Natural killer cell treated with Interleukin-12 subunit alpha and Interleukin-12 subunit beta and Interleukin-15 and Interleukin-18, amount 100 ng/mL, for 72 hours (primary cell): ENCODE results near the gene USP8. TPM values are rescaled to one million over a fixed set of nuclear protein-coding genes. Genes with fewer than 3 reads are reported as not detected.
"Not testable (repeated sequence)": the region's sequence is repeated elsewhere in the genome, so short reads cannot be mapped to it uniquely, and the experiment has no call there.

Source experiments
- ATAC-seq, 2 donors: fragments of 150-1000 bp; cut with Tn5 transposase in 1 of 2; sonication (Bioruptor Pico), chemical (Tn5 transposase) in 1 of 2; 2 replicates each; pipeline ENCODE4 v1.10.0; 2021
- DNase-seq: peaks from one replicate; pipeline ENCODE4 v3.0.0; 2022; ENCODE audit warnings: low spot score
- H3K27ac Mint-ChIP-seq, 2 donors: 1 replicate in 1 of 2; 2 replicates in 1 of 2; pipeline ENCODE4 v1.8.0; 2022; ENCODE audit warnings: mixed read lengths in 2 of 2, mild to moderate bottlenecking in 1 of 2, moderate library complexity in 1 of 2
- H3K27me3 Mint-ChIP-seq, 2 donors: 1 replicate in 1 of 2; 2 replicates in 1 of 2; pipeline ENCODE4 v1.8.0; 2022; ENCODE audit warnings: mixed read lengths in 2 of 2
- H3K36me3 Mint-ChIP-seq: one replicate; pipeline ENCODE4 v1.8.0; 2022; ENCODE audit warnings: mixed read lengths
- H3K4me1 Mint-ChIP-seq, 2 donors: 1 replicate in 1 of 2; 2 replicates in 1 of 2; pipeline ENCODE4 v1.8.0; 2022; ENCODE audit warnings: low read depth in 2 of 2, mixed read lengths in 2 of 2, mild to moderate bottlenecking in 1 of 2
- H3K4me3 Mint-ChIP-seq: one replicate; pipeline ENCODE4 v1.8.0; 2022; ENCODE audit warnings: mixed read lengths
- H3K9me3 Mint-ChIP-seq: 2 replicates; pipeline ENCODE4 v1.8.0; 2022; ENCODE audit warnings: mixed read lengths
- total RNA-seq, 2 donors: library from RNA; stranded (reverse); gene quantifications; one replicate each; pipeline ENCODE4 v1.2.3, GENCODE V29; 2022

Gene USP8
- total RNA-seq, 2 donors from 2014 or later = 61.1 to 72.0 TPM

- no peak overlapping the region for H3K27ac Mint-ChIP-seq
- H3K4me3 Mint-ChIP-seq = no peak overlapping the region
- H3K4me1 Mint-ChIP-seq = peaks cover 8 to 9% of the 10 kb centered on the region in 2 donors
- no peak for DNase-seq
- H3K27me3 Mint-ChIP-seq = no peaks in the 10 kb centered on the region
- H3K9me3 Mint-ChIP-seq = no peaks in the 10 kb centered on the region
- ATAC-seq = no peak
- H3K36me3 Mint-ChIP-seq = peaks cover 26% of the 10 kb centered on the region
Observed at GRCh38 chr15:50476143-50476542, 51.9 kb downstream of the USP8 start.

GRCh38 chr15:50484781-50485180 is 60.6 kb downstream of the USP8 start:
- DNase-seq (no peak), ATAC-seq (no peak)
- H3K9me3 Mint-ChIP-seq = no peaks in the 10 kb centered on the region
- peaks cover 31% of the 10 kb centered on the region for H3K36me3 Mint-ChIP-seq
- H3K4me1 Mint-ChIP-seq = peaks cover 23 to 26% of the 10 kb centered on the region in 2 donors
- no peaks in the 10 kb centered on the region for H3K27me3 Mint-ChIP-seq
- H3K4me3 Mint-ChIP-seq = no peak overlapping the region
- no peak overlapping the region for H3K27ac Mint-ChIP-seq

GRCh38 chr15:50485389-50485788 is 61.2 kb downstream of the USP8 start:
- H3K4me1 Mint-ChIP-seq = peaks cover 23 to 25% of the 10 kb centered on the region in 2 donors
- ATAC-seq = no peak
- peaks cover 33% of the 10 kb centered on the region for H3K36me3 Mint-ChIP-seq
- H3K27me3 Mint-ChIP-seq = no peaks in the 10 kb centered on the region
- H3K27ac Mint-ChIP-seq = no peak overlapping the region
- H3K9me3 Mint-ChIP-seq = no peaks in the 10 kb centered on the region
- DNase-seq = no peak
- no peak overlapping the region for H3K4me3 Mint-ChIP-seq

GRCh38 chr15:50487287-50487686 is 63.1 kb downstream of the USP8 start:
- peaks cover 12 to 13% of the 10 kb centered on the region in 2 donors for H3K4me1 Mint-ChIP-seq
- no peaks in the 10 kb centered on the region for H3K9me3 Mint-ChIP-seq
- H3K36me3 Mint-ChIP-seq = peaks cover 19% of the 10 kb centered on the region
- DNase-seq = no peak
- ATAC-seq = peak; percentile 71 to 93
- H3K4me3 Mint-ChIP-seq = no peak overlapping the region
- peak overlapping the region; percentile 36 to 79 for H3K27ac Mint-ChIP-seq
- H3K27me3 Mint-ChIP-seq = no peaks in the 10 kb centered on the region

GRCh38 chr15:50493625-50494024 is 69.4 kb downstream of the USP8 start:
- Mint-ChIP-seq H3K36me3 (peaks cover 17% of the 10 kb centered on the region), H3K9me3 (no peaks in the 10 kb centered on the region)

GRCh38 chr15:50494547-50494946 is 70.3 kb downstream of the USP8 start:
- not testable (repeated sequence) for H3K4me3 Mint-ChIP-seq, H3K27me3 Mint-ChIP-seq, H3K27ac Mint-ChIP-seq, ATAC-seq, H3K9me3 Mint-ChIP-seq, H3K4me1 Mint-ChIP-seq, DNase-seq
- H3K36me3 Mint-ChIP-seq = peaks cover 17% of the 10 kb centered on the region

More at GRCh38 chr15:50493625-50494024, 69.4 kb downstream of the USP8 start:
- DNase-seq (no peak), ATAC-seq (no peak)
- Mint-ChIP-seq H3K27me3 (no peaks in the 10 kb centered on the region), H3K4me1 (no peaks in the 10 kb centered on the region), H3K4me3 (no peak overlapping the region), H3K27ac (no peak overlapping the region)

GRCh38 chr15:50496692-50497091 is 72.5 kb downstream of the USP8 start:
- DNase-seq (no peak), ATAC-seq (no peak)
- Mint-ChIP-seq H3K27me3 (no peaks in the 10 kb centered on the region), H3K9me3 (no peaks in the 10 kb centered on the region), H3K4me3 (no peak overlapping the region), H3K27ac (no peak overlapping the region), H3K36me3 (peaks cover 17% of the 10 kb centered on the region), H3K4me1 (no peaks in the 10 kb centered on the region)

GRCh38 chr15:50500352-50500751 is 76.1 kb downstream of the USP8 start:
- no peaks in the 10 kb centered on the region for H3K27me3 Mint-ChIP-seq
- H3K4me3 Mint-ChIP-seq = no peak overlapping the region
- no peak overlapping the region for H3K27ac Mint-ChIP-seq
- DNase-seq = no peak
- peaks cover 0 to 2% of the 10 kb centered on the region in 2 donors for H3K4me1 Mint-ChIP-seq
- H3K9me3 Mint-ChIP-seq = no peaks in the 10 kb centered on the region
- ATAC-seq = no peak
- peaks cover 11% of the 10 kb centered on the region for H3K36me3 Mint-ChIP-seq

GRCh38 chr15:50501815-50502214 is 77.6 kb downstream of the USP8 start:
- Mint-ChIP-seq H3K4me3 (no peak overlapping the region), H3K27ac (no peak overlapping the region), H3K27me3 (no peaks in the 10 kb centered on the region), H3K36me3 (peaks cover 9% of the 10 kb centered on the region), H3K9me3 (no peaks in the 10 kb centered on the region), H3K4me1 (peaks cover 0 to 2% of the 10 kb centered on the region in 2 donors)
- DNase-seq (no peak), ATAC-seq (no peak)

- Mint-ChIP-seq H3K36me3 (peaks cover 6% of the 10 kb centered on the region), H3K27me3 (no peaks in the 10 kb centered on the region), H3K4me1 (peaks cover 0 to 2% of the 10 kb centered on the region in 2 donors), H3K27ac (no peak overlapping the region), H3K4me3 (no peak overlapping the region), H3K9me3 (no peaks in the 10 kb centered on the region)
- no peak for DNase-seq
- no peak for ATAC-seq
Observed at GRCh38 chr15:50503144-50503543, 78.9 kb downstream of the USP8 start.

- H3K27ac Mint-ChIP-seq, H3K9me3 Mint-ChIP-seq, ATAC-seq, H3K27me3 Mint-ChIP-seq, H3K4me1 Mint-ChIP-seq, H3K36me3 Mint-ChIP-seq, DNase-seq, H3K4me3 Mint-ChIP-seq: not testable (repeated sequence)
Observed at GRCh38 chr15:50505656-50506055, 81.5 kb downstream of the USP8 start.

GRCh38 chr15:50506121-50506520 is 81.9 kb downstream of the USP8 start:
- H3K4me3 Mint-ChIP-seq = no peak overlapping the region
- no peaks in the 10 kb centered on the region for H3K36me3 Mint-ChIP-seq
- H3K27me3 Mint-ChIP-seq = no peaks in the 10 kb centered on the region
- ATAC-seq = no peak
- H3K4me1 Mint-ChIP-seq = peaks cover 0 to 2% of the 10 kb centered on the region in 2 donors
- no peaks in the 10 kb centered on the region for H3K9me3 Mint-ChIP-seq
- H3K27ac Mint-ChIP-seq = no peak overlapping the region
- no peak for DNase-seq

GRCh38 chr15:50513001-50513400 is 88.8 kb downstream of the USP8 start:
- ATAC-seq (no peak), DNase-seq (no peak)
- Mint-ChIP-seq H3K4me1 (no peaks in the 10 kb centered on the region), H3K4me3 (no peak overlapping the region), H3K9me3 (no peaks in the 10 kb centered on the region), H3K36me3 (no peaks in the 10 kb centered on the region), H3K27me3 (no peaks in the 10 kb centered on the region), H3K27ac (no peak overlapping the region)

GRCh38 chr15:50519740-50520425 is 95.7 kb downstream of the USP8 start:
- no peak for DNase-seq

GRCh38 chr15:50523851-50524251 is 99.6 kb downstream of the USP8 start:
- H3K9me3 Mint-ChIP-seq = no peaks in the 10 kb centered on the region
- H3K4me1 Mint-ChIP-seq = no peaks in the 10 kb centered on the region
- DNase-seq (no peak), ATAC-seq (no peak)
- H3K4me3 Mint-ChIP-seq = no peak overlapping the region
- no peaks in the 10 kb centered on the region for H3K27me3 Mint-ChIP-seq
- H3K27ac Mint-ChIP-seq = no peak overlapping the region
- no peaks in the 10 kb centered on the region for H3K36me3 Mint-ChIP-seq

More at GRCh38 chr15:50519740-50520425, 95.7 kb downstream of the USP8 start:
- no peaks in the 10 kb centered on the region for H3K36me3 Mint-ChIP-seq
- no peak overlapping the region for H3K4me3 Mint-ChIP-seq
- no peak overlapping the region for H3K27ac Mint-ChIP-seq
- H3K27me3 Mint-ChIP-seq = no peaks in the 10 kb centered on the region
- H3K4me1 Mint-ChIP-seq = no peaks in the 10 kb centered on the region
- no peaks in the 10 kb centered on the region for H3K9me3 Mint-ChIP-seq
- ATAC-seq = no peak
